Karpas-422 (cell line): ENCODE results near the gene C9. TPM values are rescaled to one million over a fixed set of nuclear protein-coding genes. Genes with fewer than 3 reads are reported as not detected.

ENCODE experiments used
- total RNA-seq: library from RNA; depleted of rRNA; stranded (reverse); fragments of >200 nt; shearing (Covaris generic); gene quantifications from 2 replicates; pipeline ENCODE4 v1.2.3, GENCODE V29; 2014; ENCODE audit warnings: low replicate concordance; rRNA removed

C9 gene
- total RNA-seq, 1 experiment from 2014 or later: not detected

Other genes with a start within 250 kb of the C9 start
- gene FYB1, start 144.9 kb downstream of the C9 start, total RNA-seq: 2.7 and 2.8 TPM in 2 replicates
- not detected in 2 replicates for gene DAB2, start 60.5 kb upstream of the C9 start, total RNA-seq